Glomerular endothelial cell (primary cell): ENCODE data around the gene RAPGEF2. TPM values are rescaled to one million over a fixed set of nuclear protein-coding genes. Genes with fewer than 3 reads are reported as not detected.
"Not testable (repeated sequence)": the region's sequence is repeated elsewhere in the genome, so short reads cannot be mapped to it uniquely, and the experiment has no call there.

Experiments
- DNase-seq: peaks from one replicate; pipeline ENCODE4 v3.0.0-alpha.2; 2011; ENCODE audit warnings: low read depth, low spot score; ENCODE audit errors: extremely low read depth
- total RNA-seq: library from RNA; depleted of rRNA; stranded (reverse); fragments of >200 nt; gene quantifications from 2 replicates; pipeline ENCODE4 v1.2.3, GENCODE V29; 2015

The RAPGEF2 gene
- total RNA-seq, 1 donor from 2014 or later: 57.3 TPM

- no peak for DNase-seq
These were observed 57.4 kb downstream of the RAPGEF2 start for GRCh38 chr4:159160242-159160641.

DNA sequence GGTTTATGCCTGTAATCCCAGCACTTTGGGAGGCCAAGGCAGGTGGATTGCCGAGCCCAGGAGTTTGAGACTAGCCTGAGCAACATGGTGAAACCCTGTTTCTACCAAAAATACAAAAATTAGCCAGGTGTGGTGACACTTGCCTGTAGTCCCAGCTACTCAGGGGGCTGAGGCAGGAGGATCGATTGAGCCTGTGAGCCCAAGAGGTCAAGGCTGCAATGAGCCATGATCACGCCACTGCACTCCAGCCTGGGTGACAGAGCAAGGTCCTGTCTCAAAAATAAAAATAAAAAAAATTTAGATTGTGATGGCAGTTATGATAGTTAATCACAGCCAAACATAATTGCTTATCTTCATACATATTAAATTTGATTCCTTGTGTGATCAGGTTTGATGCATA, 58.6 kb downstream of the RAPGEF2 start:
- not testable (repeated sequence) for DNase-seq

GRCh38 chr4:159162576-159162975, 59.7 kb downstream of the RAPGEF2 start:
- no peak for DNase-seq

- no peak for DNase-seq
These were observed 60.6 kb downstream of the RAPGEF2 start for GRCh38 chr4:159163521-159163920.

DNA sequence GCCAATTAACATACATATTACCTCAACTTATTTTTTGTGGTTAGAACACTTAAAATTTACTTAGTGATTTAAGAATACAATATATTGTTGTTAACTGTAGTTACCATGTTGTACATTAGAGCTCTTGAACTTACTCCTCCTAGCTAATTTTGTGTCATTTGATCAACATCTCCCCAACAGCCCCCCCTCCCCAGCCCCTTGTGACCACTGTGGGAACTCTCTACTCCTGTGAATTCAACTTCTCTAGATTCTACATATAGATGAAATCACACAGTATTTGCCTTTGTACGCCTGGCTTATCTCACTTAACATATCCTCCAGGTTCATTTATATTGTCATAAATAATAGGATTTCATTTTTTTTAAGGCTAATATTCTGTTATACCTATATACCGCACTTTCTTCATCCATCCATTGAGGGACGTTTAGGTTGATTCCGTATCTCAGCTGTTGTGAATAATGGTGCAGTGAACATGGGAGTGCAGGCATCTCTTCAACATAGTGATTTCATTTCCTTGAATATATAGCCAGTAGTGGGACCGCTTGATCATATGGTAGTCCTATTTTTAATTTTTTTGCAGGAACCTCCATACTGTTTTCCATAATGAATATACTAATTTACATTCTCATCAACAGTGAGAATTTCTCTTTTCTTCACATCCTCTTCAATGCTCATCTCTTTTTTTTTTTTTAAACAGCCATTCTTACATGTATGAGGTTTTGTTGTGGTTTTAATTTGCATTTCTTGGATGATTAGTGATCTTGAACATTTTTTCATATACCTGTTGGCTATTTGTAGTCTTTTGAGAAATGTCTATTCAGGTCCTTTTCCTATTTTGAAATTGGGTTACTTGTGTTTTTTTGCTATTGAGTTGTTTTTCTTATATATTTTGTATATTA, 66.8 kb downstream of the RAPGEF2 start:
- no peak for DNase-seq

GRCh38 chr4:159171287-159171686, 68.4 kb downstream of the RAPGEF2 start:
- no peak for DNase-seq

- DNase-seq: no peak
These were observed 71.0 kb downstream of the RAPGEF2 start for GRCh38 chr4:159173886-159174285.

DNA sequence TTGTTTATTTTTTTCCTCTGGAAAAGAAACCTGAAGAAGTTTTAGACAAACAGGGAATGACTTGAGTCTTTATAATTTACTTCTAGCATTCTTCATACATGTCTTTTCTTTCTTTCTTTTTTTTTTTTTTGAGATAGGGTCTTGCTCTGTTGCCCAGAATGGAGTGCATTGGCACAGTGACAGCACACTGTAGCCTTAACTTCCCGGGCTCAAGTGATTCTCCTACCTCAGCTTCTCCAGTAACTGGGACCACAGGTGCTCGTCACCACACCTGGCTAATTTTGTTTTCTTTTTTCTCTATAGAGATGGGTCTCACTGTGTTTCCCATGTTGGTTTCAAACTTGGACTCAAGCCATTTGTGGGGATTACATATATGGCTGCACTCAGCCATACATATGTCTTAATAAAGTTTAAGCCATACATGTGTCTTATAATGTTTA, 71.8 kb downstream of the RAPGEF2 start:
- no peak for DNase-seq

- peak; percentile 81 for DNase-seq
These were observed 72.5 kb downstream of the RAPGEF2 start for GRCh38 chr4:159175085-159175988.

GRCh38 chr4:159175989-159176375, 73.1 kb downstream of the RAPGEF2 start:
- no peak for DNase-seq

GRCh38 chr4:159177265-159178150, 74.6 kb downstream of the RAPGEF2 start:
- no peak for DNase-seq

GRCh38 chr4:159178151-159178546, 75.3 kb downstream of the RAPGEF2 start:
- DNase-seq: no peak

DNA sequence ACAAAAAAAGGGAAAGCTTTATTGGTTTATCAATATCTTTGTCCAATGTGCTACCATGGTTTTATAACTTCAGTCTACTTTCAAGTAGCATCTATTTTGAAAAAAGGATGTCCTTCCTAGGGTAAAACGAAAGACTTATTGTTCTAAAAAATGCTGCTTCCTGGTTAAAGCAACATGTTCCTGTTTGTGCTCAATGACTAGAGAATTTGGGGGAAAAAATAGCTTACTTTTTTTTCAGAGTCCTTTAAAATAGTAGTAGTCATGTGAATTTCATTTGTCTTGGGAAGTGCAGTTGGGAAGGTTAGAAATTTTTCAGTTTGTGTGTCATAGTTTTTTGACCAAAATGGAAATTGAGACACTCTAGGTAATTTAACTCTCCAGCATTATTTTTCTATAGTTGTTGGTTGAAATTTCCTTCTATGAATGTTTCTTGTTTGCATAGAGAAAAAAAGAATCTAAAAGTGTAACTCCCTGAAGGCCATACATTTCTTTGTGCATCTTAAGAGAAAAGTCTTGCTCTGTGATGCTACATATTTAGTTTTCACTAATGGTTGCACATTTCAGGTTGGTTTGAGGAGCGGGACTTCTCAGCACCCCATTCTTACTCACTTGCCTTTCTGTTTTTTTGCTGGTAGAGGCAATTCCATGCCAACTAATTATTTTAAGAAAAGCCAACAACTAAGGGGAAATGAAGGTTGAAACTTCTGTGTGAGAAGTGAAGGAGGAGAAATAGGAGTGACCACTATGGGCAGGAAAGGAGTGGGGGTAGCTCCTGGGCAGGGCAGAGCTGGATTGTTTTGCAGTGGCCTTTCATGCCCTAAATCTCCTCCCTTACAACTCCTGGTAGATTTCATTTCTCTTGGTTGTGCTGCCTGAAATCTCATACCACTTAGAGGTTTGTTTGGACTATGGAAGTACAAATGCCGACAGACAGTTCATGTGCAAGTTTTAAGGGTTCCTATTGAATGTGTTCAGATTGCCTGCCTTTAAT, 76.4 kb downstream of the RAPGEF2 start:
- DNase-seq: no peak

- not testable (repeated sequence) for DNase-seq
These were observed 81.2 kb downstream of the RAPGEF2 start for GRCh38 chr4:159183885-159184605.

DNA sequence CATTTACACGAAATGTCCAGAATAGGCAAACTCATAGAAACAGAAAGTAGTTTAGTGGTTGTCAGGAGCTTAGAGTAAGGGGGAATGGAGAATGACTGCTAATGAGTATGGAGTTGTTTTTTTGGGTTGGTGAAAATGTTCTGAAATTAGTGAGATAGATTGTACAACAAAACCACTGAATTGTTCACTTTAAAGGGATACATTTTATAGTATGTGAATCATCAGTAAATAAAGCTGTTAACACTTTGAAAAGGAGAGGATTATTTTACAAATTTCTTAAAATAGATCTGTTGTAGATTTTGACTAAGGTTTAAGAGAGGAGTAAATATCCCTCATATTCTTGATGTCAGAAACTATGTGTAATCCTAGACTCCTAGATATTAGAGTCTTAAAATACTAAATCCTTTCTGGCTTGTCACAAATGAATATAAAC, 82.7 kb downstream of the RAPGEF2 start:
- DNase-seq: no peak

DNA sequence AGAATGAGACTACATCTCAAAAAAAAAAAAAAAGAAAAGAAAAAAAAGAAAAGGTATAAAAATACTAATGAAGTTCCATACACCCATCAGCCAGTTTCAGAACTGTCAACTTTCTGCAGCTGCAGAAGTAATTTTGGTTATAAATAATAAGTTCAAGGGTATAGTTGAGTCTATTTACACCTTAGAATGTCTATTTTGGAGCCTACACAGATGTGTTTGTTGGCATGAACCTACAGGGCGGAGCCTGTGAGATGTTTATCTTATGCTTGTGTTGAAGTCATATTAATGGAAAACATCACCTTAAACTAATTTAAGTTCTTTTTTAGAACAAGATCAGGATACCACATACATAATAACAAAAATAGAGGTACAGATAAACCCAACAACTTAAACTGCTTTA, 85.8 kb downstream of the RAPGEF2 start:
- no peak for DNase-seq

DNA sequence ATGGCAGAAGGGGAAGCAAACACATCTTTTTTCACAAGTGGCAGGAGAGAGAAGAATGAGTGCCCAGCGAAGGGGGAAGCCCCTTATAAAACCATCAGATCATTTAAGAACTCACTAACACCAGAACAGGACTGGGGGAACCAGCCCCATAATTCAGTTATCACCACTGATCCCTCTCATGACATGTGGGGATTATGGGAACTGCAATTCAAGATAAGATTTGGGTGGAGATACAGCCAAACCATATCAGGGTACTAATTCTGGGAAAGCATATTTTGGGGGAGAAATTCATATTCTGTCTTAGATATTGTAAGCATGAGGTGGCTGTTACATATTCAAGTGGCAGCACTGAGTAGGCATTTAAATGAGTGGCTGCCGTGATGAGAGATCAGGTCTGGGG, 87.8 kb downstream of the RAPGEF2 start:
- no peak for DNase-seq

- no peak for DNase-seq
These were observed 89.1 kb downstream of the RAPGEF2 start for GRCh38 chr4:159191989-159192388.
